ENCODE data around the gene CHD1.

CHD1 gene

DNA sequence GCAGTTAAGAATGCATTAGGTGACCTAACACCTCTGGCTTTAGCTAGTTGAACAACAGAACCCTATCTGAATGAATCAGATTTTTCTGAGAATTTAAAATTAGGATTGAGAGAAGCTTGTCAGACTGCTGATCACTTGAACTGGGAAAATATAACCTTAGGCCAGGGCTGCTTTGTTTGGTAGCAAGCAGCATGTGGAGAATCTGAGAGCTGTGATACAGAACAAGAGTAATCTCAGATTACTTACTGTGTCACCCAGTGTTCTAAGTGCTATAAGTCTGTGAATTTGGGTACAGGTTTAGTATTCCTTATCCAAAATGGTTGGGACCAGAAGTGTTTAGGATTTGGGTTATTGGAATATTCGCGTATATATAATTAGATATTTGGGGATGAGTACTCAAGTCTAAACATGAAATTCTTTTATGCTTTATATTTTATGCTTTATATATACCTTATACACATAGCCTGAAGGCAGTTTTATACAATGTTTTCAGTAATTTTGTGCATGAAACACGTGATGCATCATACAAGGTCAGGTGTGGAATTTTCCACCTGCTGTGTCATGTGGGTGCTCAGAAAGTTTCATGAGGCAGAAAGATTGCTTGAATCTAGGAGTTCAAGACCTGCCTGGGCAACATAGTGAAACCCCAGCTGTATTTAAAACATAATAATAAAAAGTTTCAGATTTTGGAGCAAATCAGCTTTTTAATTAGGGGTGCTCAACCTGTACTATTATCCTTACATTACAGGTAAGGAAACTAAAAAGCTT, 8.3 kb upstream of the CHD1 start:
- peak; percentile 17 for DNase-seq (ENCODE audit: low read depth)

DNA sequence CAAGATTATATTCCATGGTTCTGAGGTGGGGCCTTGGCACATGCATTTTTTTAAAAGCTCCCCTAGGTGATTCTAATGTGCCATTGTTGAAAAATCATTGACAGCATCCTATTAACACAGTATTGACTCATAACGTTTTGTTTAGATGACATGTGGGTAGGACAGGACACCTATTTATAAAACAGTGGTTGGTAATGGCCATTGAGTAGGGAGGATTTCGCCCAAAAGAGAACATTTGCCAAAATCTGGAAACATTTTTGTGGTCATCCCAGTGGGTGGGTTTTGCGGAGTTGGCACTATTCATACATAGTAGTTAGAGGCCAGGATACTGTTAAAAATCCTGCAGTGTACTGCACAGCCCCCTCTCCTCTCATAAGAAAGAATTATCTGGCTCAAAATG, 6.4 kb upstream of the CHD1 start:
- DNase-seq (ENCODE audit: low read depth) = no peak

DNA sequence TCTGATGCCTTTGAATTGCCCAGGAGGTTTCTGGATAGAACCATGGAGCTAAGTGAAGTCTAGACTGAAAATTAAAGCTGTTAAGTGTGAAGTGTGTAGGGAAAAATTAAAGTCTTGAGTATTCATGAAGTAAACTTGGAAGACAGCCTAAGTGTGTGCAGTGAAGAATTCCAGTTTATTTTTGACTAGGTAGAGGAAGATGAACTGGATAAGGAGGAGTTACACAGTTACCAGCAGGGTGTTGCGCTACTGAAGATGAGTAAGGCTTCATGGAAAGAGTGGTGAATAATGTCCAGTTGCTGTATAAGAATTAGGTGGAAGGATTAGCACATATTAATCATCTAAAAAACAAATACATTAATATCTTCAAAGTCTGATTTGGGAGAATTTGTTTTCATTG, 5.7 kb upstream of the CHD1 start:
- DNase-seq (ENCODE audit: low read depth) = peak; percentile 47

DNA sequence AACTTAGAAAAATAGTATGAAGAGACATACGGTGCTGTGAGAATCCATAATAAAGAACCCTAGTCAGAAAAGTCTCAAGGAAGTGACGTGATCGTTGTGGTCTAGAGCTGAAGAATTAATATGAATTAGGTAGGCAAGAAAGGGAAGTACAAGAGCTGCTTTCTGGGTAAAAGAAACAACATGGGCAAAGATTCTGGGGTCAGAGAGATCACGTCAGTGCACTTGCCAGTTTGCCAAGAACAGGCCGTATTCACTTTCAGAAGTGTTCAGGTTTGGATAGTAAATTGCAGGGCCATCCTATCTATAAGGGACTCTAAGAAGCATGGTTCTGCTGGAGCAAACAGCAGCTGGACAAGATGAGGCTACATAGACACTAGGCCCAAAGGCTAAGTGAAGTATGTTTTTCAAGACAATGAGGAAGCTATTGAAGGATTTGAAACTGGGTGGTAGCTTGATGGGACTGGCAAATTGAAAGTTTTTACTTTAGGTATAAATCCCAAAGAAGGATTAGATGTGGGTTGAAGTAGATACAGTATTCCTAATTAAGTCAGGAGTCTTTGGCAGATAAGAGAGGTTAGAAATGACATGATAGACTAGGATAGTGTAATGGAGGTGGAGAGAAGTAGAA, 4.8 kb upstream of the CHD1 start:
- DNase-seq (ENCODE audit: low read depth) = no peak

DNA sequence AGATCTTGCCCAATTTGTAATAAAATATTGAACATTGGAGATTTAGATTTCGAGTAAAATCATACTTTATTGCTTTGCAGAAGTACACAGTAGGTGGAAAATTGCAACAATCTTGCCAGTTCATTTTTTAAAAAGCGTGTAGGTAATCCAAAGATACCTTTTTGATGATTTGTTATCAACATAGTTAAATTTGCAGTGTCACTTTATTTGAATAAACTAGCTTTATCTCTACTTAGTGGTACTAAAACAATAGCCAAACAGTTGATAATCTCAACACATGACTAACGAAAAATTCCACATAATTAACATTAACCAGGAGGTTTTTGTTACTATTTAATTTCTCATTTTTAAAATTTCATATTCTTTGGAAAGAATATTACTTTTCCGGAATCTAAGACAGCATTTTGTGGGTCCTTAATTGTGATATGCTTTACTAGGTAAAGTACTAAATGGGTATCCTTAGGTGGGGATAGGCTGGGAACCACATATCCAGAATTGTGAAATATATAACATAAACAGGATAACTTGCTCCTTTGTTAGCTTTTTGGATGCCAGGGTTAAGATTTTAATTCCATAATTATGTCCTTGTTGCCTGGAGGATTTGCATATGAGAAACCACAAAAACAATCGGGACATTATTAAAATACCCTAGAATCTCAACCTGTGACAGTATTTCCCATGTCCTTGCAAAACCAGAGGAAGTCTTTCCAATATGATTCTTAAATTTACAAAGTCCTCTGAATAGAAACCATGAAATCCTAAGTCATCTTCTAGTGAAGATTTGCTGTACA, 2.4 kb upstream of the CHD1 start:
- no peak for DNase-seq (ENCODE audit: low read depth)

DNA sequence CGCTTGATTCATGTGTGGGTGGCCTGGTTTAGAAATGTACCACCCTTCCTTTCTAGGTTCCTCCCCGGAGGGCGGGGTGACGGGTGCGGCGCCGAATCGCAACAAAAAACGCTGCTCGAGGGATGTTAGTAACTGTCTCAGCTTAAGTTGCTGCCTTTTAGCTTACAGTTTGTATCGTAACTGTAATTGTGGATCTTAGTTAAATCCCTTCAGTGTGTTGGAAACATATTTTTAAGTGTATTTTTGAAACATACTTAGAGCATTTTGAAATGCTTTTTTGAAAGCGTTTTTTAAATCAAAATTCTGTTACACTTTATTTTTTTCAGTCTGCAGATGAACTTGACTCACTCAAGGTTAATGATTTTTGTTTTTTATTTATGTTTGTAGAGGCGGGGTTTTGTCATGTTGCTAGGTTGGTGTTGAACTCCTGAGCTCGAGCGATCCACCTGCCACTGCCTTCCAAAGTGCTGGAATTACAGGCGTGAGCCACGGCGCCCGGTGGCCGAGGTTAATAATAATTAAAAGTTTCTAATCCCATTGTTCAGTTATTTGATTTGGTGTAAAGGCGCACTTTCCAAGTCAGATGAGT, 997 bp upstream of the CHD1 start:
- DNase-seq (ENCODE audit: low read depth) = no peak

DNA sequence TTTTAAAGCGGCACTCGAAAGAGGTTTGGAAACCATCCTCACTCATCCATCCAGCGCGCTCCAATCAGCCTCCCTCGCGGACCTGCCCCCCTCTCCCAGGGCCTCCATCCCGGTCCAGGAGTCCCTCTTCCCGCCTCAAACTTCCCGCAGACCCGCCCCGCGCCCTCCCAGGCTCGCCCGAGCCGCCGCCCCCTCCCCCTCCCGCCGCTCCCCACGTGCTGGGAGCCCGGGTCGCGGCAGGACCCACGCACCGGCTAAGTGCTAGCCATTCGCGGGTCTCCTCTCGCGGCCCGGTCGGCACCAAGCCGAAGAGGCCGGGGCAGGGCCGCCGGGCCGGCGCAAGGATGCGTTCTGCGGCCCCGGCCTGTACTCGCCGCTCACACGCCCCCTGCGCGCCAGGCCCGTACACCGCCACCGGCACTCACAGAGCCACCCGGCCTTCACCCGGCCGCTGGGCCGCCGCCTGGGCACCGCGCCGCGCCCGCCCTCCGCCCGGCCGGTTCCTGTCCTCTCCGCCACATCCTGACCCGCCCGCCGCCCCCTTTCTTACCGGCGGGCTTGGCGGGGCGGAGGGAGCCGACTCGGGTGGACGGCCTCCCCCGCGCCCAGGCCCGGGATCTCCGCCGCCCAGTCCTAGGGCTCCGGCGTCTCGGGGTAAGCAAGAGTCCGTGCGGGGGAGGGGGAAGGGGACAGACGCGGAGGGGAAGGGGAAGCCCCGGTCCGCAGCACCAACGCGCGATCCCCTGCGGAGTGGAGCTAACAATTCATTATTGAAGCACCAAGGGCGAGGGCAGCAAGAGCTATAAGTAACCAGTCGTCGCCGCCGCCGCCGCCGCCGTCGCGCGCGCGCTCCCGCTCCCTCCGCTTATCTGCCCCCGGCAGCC, 576 bp downstream of the CHD1 start:
- peak; percentile 60 for DNase-seq (ENCODE audit: low read depth)

DNA sequence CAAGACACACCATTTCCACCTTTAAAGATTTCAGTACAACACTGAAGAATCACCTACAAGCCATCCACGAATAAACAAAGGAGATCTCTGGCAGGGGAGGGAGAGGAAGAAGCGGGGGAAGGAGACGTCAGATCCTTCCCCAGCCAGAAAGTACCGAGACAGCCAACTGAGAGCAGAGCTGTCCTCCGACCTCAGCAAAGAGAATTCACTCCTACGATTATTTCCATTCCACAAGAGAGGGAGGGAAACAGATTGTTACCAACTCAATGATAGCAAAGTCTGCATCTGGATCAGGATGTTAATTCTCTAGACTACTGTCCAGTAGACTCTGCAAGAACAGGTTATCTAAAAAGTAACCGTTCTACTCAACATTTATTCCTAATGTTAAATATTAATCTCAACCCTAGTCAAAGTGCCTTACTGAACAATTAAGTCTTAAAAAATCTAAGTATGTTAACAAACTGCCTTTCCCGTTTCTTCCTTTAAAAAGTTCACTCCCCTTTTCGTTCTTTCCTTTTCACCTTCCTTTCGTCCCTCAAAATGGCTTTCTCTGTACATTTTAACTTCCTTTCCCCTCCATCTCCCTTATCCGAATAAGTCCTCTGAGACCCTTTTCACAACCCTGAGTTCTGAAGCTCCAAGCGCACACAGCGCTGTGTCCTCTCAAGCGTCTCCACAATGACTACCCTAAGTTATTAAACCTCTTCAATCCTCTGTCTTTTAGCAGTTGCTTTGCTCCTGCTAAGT, 1.4 kb downstream of the CHD1 start:
- DNase-seq (ENCODE audit: low read depth) = peak; percentile 87

DNA sequence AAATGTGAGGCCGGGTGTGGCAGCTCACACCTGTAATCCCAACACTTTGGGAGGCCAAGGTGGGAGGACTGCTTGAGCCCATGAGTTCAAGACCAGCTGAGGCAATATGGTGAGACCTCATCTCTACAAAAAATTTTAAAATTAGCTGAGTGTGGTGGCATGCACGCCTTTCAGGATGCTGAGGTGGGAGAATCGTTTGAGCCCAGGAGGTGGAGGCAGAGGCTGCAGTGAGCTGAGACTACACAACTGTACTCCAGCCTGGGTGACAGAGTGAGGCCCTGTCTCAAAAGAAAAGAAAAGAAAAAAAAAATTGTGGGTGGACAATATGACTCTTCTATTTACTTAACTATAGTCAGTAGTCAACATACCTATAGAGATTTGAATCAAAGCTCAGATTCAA, 4.8 kb downstream of the CHD1 start:
- DNase-seq (ENCODE audit: low read depth) = no peak

DNA sequence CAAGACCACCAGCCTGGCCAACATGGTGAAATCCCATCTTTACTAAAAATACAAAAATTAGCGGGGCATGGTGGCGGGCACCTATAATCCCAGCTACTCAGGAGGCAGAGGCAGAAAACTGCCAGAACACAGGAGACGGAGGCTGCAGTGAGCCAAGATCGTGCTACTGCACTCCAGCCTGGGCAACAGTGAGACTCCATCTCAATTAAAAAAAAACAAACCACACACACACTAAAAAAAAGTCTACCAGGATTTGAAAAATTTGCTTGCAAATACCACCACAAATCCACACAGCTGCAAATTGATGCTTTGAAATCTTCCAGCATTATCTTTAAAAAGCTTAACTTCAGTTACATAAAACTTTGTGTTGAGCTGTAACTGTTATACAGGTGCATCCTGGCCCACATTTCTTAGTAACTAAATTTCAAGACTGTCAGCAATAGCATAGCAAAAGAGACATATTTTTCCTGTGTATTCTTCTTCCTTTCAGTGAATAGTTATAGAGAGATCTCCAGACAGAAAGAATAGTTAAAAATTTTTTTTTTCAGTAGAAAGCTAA, 6.8 kb downstream of the CHD1 start:
- DNase-seq (ENCODE audit: low read depth) = no peak

DNA sequence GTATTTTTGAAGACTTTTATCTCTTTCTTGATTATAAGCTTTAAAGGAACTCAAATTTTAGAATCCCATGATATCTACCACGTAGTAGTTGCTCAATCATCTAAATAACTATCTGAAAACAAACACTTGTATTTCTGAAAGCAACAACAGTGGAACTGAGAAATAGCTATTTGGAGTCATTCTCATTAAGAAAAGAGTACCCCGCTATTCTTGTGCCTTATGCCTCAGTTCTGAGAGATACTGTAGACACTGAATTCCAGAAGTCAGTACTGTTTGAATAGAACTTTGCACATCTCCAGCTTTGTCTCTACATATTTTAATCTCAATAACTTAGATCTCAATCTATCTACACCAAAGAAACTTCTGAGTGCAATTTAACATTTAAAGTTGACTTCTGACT, 11.4 kb downstream of the CHD1 start:
- no peak for DNase-seq (ENCODE audit: low read depth)

DNA sequence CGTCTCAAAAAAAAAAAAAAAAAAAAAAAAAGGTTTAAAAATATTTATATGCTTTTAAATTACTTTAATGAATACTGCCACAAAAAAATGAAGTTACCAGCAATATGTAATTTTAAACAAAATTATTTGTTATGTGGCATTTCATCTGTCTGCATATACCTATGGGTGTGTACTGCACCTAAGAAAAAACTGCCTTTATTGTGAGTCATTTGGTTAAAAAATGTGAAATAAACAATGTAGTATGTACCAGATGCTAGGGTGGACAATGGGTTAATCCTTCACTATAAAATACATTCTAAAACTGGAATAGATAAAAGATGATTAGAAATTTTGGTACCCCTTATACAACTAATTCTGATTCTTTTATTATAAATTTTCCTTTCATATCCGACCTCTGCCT, 12.3 kb downstream of the CHD1 start:
- no peak for DNase-seq (ENCODE audit: low read depth)

DNA sequence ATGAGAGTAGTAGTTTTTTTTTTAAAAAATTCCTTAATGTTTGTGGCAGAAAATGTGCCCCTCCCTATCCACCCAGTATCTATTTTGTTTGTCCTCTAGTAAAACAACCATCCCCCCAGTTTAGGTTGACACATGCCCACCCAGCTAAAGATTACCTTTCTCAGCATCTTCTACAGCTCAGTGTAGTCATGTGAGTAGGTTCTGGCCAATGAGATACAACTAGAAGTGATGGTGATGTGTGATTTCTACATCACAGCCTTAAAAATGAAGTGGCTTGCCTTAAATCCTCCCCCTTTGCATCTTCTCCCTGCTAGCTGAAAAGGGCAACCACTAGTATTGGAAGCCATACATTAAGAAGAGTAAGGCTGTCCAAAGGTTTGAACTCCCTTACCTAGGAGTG, 14.9 kb downstream of the CHD1 start:
- no peak for DNase-seq (ENCODE audit: low read depth)

DNA sequence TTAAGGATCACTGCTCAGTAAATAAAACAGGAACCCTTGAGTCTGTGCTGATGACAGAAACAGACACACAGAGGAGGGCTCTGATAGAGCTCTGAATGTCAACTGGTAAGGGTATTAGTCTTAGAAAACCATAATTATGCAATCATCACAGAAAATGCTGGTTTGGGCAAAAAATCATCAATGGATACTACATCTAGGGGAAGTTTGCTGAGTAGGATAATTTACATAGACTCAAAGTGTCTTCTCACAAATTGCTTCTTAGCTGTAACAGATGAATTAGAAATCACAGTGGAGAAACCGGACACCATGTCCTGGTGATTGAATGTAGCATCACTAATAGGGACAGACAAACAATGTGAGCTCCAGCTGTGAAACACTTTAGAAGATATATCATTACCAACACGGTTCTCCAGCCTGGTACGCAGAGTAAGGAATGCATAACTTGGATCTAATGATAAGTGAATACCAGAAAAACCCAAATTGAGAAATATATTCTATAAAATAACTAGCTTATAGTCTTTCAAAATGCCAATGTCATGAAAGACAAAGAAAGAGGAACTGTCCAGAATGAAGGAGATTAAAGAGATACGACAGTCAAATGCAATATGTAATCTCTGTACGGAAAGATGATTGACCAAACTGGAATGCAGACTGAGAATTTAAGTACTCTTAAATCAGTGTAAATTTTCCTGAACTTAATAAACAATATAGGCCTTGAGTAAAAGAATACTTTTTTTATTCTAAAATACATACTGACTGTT, 17.3 kb downstream of the CHD1 start:
- DNase-seq (ENCODE audit: low read depth) = peak; percentile 81

DNA sequence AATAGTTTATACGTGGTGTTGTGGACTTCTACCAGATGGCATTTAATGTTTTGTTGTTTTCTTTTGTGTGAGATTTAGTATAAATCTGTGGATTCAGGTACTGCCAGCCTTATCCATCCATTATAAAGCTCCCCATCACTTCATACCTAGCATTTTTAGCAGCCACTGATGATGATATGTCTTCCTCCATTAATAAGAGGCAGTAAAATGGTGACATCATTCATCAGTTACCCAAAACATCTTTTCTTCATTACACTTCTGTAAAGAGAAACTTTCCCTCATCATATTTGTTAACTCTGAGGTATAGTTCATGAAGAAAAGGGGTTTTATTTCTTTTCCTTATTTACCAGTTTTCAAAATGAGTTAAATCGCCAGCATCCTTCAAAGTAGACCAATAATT, 19.4 kb downstream of the CHD1 start:
- no peak for DNase-seq (ENCODE audit: low read depth)

DNA sequence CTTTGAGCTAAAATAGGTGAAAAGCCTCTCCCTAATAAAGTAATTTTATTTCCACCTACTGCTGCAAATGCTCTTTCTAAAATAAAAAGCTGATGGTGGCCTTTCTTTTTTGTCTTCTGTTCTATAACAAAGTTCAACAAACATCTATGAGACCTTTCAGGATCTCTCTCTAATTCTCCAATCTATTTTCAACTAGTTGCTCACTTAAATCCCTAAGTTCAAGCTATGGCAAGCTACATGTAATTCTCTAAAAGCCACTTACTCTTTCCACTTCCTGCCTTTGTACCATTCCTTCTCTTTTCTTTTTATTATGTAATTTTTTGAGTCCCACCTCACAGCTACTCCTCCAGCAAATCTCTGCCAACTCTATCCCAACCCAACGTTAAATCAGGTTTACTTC, 20.9 kb downstream of the CHD1 start:
- DNase-seq (ENCODE audit: low read depth) = no peak

DNA sequence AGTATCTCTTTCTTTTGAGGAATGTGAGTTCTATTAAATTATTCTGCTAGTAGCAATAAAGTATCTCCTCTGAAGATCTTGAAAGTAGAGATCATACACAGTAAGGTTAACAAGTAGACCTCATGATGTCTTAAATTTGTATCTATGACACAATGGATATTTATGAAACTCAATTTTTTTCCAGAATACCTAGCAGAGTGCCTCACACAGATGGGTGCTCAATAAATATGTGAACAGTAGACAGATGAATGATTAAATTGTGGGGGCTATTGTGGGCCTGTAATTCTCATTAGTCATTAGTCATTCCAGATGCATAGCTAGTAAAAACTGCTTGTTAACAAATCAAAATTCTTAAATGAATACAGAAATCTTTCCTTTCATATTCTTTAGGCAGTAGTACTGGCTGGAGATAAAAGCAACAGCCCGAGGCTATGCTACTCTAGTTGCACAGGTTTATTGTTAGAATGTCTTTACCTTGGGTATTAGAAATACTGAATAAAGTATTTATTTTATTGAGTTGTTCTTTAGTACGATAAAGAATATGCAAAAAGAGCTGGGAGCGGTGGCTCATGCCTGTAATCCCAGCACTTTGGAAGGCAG, 22.0 kb downstream of the CHD1 start:
- DNase-seq (ENCODE audit: low read depth) = no peak

DNA sequence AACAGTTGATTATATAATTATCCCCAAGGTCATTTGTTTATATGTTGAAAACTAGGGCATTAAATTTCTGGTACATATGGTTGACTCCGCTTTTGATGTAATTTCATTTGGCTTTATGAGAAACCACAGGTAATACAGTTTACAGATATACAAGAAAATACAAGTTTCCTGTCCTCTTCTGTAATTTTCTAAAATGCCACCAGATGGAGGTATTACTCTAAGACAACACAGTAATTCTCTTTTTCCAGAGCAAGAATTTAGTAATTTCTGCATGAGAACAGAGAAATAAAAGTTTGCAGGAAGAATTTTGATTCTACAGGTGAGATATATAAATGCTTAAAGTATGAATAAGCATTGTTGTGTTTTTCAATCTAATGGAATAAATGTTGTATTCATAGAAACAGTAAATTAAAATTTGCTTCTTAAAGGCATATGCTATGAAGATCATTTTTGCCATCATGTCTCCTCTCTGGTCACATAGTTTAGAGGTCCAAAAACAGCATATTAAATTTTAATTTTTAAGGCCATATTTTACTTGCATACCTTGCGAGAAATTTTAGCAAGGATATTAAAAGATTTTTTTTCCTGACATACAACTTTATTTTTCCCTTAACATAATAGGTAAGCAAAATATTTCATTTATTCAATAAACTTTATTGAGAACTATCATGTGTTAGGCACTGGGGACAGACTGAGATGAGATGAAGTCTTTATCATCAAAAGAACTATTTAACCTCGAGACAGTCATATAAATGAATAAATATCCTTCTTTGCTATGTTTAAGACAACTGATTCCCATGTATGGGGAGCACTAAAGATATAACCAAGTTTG, 22.7 kb downstream of the CHD1 start:
- DNase-seq (ENCODE audit: low read depth) = peak; percentile 33

DNA sequence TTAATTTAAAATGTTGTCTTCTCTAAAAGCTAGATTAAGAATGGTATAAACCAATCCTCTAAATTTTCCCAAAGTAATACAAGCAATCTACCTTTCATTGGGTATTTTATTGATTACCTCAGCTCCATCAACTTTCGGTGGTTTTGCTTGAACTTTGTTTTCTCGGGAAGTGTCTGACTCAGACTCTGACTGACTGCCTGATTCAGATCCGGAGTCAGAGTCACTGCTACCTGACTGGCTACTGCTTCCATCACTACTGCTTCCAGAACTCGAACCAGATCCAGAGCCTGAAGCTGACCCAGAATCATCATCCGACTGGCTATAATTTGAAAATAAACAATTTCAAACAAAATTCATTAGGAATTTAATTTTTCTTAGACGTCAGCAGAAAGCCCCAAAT, 24.0 kb downstream of the CHD1 start:
- peak; percentile 70 for DNase-seq (ENCODE audit: low read depth)
